ENCODE results near the gene UNC5C.

The UNC5C gene

GRCh38 chr4:95216636-95217035 lies 332.1 kb downstream of the UNC5C start:
- no peak overlapping the region for H3K4me3 ChIP-seq (replicated peaks in 1 of 2; ENCODE audit: low read depth in 2 of 2, low read length in 2 of 2)
- DNase-seq (ENCODE audit: low read depth in 2 of 2), result no peak
- no peak for TF ChIP-seq CTCF (IDR thresholded peaks at IDR 0.05; ENCODE audit: low read depth, low read length)

- no peak for TF ChIP-seq CTCF (IDR thresholded peaks at IDR 0.05; ENCODE audit: low read depth, low read length)
- H3K4me3 ChIP-seq (replicated peaks in 1 of 2; ENCODE audit: low read depth in 2 of 2, low read length in 2 of 2), result no peak overlapping the region
- peak in 1 of 2 donors; percentile 88 for DNase-seq (ENCODE audit: low read depth in 2 of 2)
These were observed 332.7 kb downstream of the UNC5C start for GRCh38 chr4:95215991-95216605.

GRCh38 chr4:95215043-95215442 lies 333.7 kb downstream of the UNC5C start:
- H3K4me3 ChIP-seq (replicated peaks in 1 of 2; ENCODE audit: low read depth in 2 of 2, low read length in 2 of 2), result no peak overlapping the region
- TF ChIP-seq CTCF (IDR thresholded peaks at IDR 0.05; ENCODE audit: low read depth, low read length), result no peak
- DNase-seq (ENCODE audit: low read depth in 2 of 2), result no peak

GRCh38 chr4:95214408-95214807 lies 334.4 kb downstream of the UNC5C start:
- no peak for TF ChIP-seq CTCF (IDR thresholded peaks at IDR 0.05; ENCODE audit: low read depth, low read length)
- no peak for DNase-seq (ENCODE audit: low read depth in 2 of 2)
- no peak overlapping the region for H3K4me3 ChIP-seq (replicated peaks in 1 of 2; ENCODE audit: low read depth in 2 of 2, low read length in 2 of 2)

- no peak for DNase-seq (ENCODE audit: low read depth in 2 of 2)
- no peak overlapping the region for H3K4me3 ChIP-seq (replicated peaks in 1 of 2; ENCODE audit: low read depth in 2 of 2, low read length in 2 of 2)
- no peak for TF ChIP-seq CTCF (IDR thresholded peaks at IDR 0.05; ENCODE audit: low read depth, low read length)
These were observed 335.4 kb downstream of the UNC5C start for GRCh38 chr4:95213366-95213765.

- H3K4me3 ChIP-seq (replicated peaks in 1 of 2; ENCODE audit: low read depth in 2 of 2, low read length in 2 of 2), result no peak overlapping the region
- TF ChIP-seq CTCF (IDR thresholded peaks at IDR 0.05; ENCODE audit: low read depth, low read length), result no peak
- DNase-seq (ENCODE audit: low read depth in 2 of 2), result no peak
These were observed 336.1 kb downstream of the UNC5C start for GRCh38 chr4:95212692-95213091.

- no peak for DNase-seq (ENCODE audit: low read depth in 2 of 2)
- no peak overlapping the region for H3K4me3 ChIP-seq (replicated peaks in 1 of 2; ENCODE audit: low read depth in 2 of 2, low read length in 2 of 2)
- no peak for TF ChIP-seq CTCF (IDR thresholded peaks at IDR 0.05; ENCODE audit: low read depth, low read length)
These were observed 338.8 kb downstream of the UNC5C start for GRCh38 chr4:95209927-95210326.
